Amniotic stem cell (primary cell): Measurements from ENCODE around the gene PSME1.

Source experiments
- DNase-seq: peaks from one replicate; lab custom pipeline; 2025; lab: John Stamatoyannopoulos, UW

The PSME1 gene

DNA sequence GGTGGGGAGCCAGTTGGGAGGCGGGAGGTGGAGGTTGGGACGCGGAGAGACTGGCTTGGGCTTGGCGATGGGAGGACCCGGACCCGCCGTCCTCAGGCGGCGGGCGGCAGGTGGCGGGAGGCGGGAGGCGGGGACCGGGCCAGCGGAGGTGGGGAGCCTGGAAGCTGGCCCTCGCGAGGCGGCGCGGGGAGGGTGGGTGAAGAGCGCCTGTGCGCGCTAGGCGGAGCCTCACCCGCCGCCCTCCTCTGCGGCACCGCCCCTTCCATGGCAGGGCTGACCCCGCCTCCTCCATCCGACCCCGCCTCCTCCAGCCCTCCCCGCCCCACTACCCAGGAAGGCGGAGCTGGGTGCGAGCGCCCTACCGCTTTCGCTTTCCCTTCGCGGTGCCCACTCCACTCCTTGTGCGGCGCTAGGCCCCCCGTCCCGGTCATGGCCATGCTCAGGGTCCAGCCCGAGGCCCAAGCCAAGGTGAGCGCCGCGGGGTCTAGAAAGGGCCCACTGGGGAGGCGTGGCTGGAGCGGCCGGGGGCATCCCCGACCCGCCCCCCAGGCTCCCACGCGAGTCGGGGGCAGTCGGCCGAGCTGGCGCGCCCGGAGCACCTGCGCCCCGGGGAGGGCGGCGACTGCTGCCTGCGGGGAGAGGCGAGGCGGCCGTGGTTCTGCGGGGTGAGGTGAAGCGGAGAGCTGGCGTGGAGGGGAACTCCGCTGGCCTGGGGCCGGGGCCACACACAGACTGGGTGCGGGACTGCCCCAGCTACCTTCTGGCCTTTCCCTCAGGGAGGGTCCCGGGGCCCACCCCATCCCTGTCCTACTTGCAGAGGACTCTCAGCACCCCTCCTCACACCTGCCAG is at the start of gene PSME1:
PSME1 (plus strand) TSS at position 361 of the 850 bp plus-strand sequence; CDS start at position 430, 69 bp downstream.
- DNase-seq: peak; percentile 78

GRCh38 chr14:24087004-24087403 is 49.0 kb upstream of the PSME1 start:
- no peak for DNase-seq

DNA sequence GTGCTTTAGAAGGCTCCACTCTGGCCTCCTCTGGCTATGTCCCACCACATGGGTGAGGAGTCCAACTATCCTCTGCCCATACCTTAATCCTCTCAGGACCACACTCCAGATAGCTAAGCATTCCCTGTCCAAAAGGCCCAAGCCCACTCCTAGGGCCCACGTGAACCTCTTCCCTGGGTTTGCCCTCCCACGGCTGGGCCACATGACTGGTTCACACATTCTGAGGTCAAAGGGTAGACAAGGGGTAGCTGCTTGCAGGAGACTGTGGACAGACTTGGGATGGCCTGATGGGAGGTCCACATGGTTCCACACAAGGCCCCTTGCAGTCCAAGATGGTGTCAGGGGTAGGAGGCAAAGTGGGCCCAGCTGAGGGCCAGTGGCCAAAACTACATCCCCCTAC is 47.9 kb upstream of the PSME1 start:
- no peak for DNase-seq

DNA sequence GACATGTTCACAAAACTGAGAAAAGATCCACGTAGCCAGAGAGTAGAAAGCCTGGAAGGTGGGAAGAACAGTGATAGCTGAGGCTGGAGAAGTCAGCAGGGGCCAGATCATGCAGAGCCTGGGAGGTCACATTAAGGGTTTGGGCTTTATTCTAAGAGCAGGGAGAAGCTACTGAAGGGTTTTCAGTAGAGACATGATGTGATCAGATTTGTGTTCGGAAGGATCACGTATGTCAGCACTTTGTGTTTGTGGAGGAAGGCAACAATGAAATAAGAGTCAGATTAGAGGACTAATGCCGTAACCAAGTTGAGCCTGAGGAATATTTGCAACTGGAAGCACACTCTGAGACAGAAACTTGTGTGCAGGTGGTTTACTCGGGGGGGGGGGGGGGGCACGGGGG is 46.1 kb upstream of the PSME1 start:
- no peak for DNase-seq

DNA sequence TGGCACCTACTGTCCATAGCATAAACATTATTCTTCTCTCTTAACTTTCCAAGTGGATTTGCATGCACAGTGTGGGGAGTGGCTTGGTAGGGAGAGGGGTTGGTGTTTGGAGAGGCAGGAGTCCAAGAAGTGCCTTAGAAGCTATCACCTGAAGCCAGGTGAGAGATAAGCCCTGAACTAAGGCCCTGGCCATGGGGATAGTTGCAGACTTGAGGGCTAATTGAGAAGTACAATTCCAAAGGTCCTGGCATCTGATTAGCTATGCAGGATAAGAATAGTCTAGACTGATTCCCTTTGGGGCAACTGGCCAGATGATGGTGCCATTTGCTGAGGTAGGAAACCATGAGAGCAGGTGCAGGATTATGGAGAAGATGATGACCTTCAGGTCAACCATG is 43.9 kb upstream of the PSME1 start:
- DNase-seq: no peak

- no peak for DNase-seq
Measured at GRCh38 chr14:24092505-24093206, 43.3 kb upstream of the PSME1 start.

DNA sequence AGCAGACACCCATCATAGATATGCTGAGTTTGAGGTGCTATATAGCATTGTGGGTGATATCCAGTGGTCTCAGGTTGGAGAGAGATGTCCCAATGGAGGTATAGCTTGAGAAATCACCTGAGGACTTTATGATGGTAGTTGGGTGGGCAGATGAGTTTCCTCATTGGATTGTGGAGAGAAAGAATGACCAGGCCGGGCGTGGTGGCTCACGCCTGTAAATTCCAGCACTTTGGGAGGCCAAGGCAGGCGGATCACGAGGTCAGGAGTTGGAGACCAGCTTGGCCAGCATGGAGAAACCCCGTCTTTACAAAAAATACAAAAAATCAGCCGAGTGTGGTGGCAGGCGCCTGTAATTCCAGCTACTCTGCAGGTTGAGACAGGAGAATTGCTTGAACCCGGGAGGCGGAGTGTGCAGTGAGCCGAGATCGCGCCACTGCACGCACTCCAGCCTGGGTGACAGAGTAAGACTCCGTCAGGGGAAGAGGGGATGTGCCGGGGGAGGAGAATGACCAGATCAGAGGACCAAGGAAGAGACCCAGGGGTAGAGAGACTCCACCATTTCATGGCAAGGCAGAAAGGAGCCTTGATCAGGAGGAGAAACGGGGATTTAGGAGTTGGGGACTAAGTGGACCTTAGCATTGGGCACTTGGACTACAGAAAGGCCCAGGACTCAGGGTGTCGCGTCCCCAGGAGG is 42.6 kb upstream of the PSME1 start:
- no peak for DNase-seq

- peak; percentile 82 for DNase-seq
Measured at GRCh38 chr14:24093901-24094840, 41.8 kb upstream of the PSME1 start, which contains the start of gene PCK2. Gene PCK2 (plus strand): TSS chr14:24094311. CDS start chr14:24094406, 95 bp downstream.

GRCh38 chr14:24094841-24095270 is 41.1 kb upstream of the PSME1 start:
- DNase-seq: no peak

- no peak for DNase-seq
Measured at GRCh38 chr14:24095271-24096068, 40.5 kb upstream of the PSME1 start.

GRCh38 chr14:24096545-24097181 is 39.3 kb upstream of the PSME1 start:
- no peak for DNase-seq

DNA sequence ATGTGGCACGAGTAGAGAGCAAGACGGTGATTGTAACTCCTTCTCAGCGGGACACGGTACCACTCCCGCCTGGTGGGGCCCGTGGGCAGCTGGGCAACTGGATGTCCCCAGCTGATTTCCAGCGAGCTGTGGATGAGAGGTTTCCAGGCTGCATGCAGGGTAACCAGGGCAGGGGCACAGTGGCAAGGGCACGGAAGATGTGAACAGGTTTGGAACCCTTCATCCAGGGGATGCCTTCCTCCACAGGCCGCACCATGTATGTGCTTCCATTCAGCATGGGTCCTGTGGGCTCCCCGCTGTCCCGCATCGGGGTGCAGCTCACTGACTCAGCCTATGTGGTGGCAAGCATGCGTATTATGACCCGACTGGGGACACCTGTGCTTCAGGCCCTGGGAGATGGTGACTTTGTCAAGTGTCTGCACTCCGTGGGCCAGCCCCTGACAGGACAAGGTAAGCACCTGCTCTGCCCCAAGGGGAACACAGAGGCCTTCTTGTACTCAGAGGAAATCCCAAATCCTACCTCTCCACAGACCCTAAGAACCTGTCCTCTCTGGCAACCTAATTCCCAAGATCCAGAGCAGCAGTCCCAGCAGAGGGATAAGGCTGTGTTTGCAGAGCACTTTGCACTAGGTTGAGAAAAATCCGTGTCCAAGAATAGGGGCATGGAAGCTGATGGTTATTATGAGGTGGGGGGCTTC is 37.6 kb upstream of the PSME1 start:
- DNase-seq: no peak

- DNase-seq: no peak
Measured at GRCh38 chr14:24098927-24099813, 36.8 kb upstream of the PSME1 start.

DNA sequence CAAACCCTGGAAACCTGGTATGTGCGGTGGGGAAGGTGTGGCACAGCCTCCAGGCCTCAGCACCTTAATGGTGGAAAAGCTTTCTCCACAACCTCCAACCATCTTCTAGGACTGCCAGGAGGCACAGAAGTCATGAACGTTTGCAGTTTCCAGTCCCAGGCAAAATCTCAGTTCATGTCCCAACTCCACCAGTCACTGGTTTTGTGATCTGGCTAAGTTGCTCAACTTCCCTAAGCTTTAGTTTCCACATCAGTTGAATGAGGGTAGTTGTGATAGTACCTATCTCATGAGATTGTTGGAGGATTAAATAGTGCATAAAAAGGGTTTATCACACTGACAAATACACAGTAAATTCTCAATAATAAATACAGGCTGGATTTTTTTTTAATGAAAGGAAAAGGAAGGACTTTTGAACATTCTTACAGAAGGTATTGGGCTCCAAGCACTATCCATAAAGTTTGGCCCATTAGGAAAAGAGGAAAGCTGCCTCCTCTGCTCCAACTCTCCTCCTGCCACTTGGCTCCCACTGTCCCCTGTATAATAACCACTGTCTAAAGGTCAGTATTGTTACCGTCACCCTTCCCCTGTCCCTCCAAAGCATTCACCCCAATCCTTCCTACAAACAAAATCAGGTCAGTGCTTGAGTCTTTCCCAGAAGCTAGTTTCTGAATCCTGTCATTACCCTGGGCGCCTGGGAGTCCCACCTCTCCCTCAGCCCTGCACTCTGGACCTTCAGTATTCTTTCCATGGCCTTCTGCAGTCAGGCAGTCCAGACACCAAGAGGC is 35.6 kb upstream of the PSME1 start:
- DNase-seq: no peak

- no peak for DNase-seq
Measured at GRCh38 chr14:24100982-24101494, 35.0 kb upstream of the PSME1 start.

- no peak for DNase-seq
Measured at GRCh38 chr14:24102357-24103048, 33.5 kb upstream of the PSME1 start.

GRCh38 chr14:24103451-24103850 is 32.5 kb upstream of the PSME1 start:
- DNase-seq: no peak
